GM23248 (cell line): Measurements from ENCODE around the gene LAMA5.

Source experiments
- EZH2 ChIP-seq: fragments of 200-600 bp; sonication (generic); IDR thresholded peaks from 2 replicates; pipeline ENCODE4 v1.6.1; 2018; ENCODE audit warnings: antibody characterized with exemption, mild to moderate bottlenecking; ENCODE audit not compliant: insufficient read depth, poor library complexity, severe bottlenecking
- EZH2phosphoT487 ChIP-seq: fragments of 200-600 bp; sonication (generic); IDR thresholded peaks from 2 replicates; pipeline ENCODE4 v1.6.1; 2018; ENCODE audit warnings: antibody characterized with exemption, moderate library complexity, mild to moderate bottlenecking, low read depth; ENCODE audit not compliant: insufficient read depth

GRCh38 chr20:62366370-62367135 is 559 bp downstream of the LAMA5 start:
- TF ChIP-seq EZH2 (peak; percentile 22), EZH2phosphoT487 (no peak)
